Liver (tissue), 9 donors: ENCODE measurements around the gene RPL35. TPM values are rescaled to one million over a fixed set of nuclear protein-coding genes. Genes with fewer than 3 reads are reported as not detected.

Source experiments
- DNase-seq: peaks from one replicate; pipeline ENCODE4 v3.0.0-alpha.2; 2017; ENCODE audit warnings: low spot score
- H3K27ac ChIP-seq, 2 donors: one replicate each; pipeline ENCODE4 v1.7.0; 2013; ENCODE audit warnings: inconsistent platforms in 2 of 2, low read length in 2 of 2, control low read depth in 1 of 2, low read depth in 1 of 2, mild to moderate bottlenecking in 1 of 2
- H3K27me3 ChIP-seq, 4 donors: one replicate each; pipeline versions ENCODE4 v1.6.1 to v1.7.0; 2013; ENCODE audit warnings: low read length in 3 of 4, inconsistent platforms in 1 of 4, mild to moderate bottlenecking in 1 of 4, moderate library complexity in 1 of 4; ENCODE audit not compliant: control insufficient read depth in 4 of 4, insufficient read depth in 4 of 4
- H3K36me3 ChIP-seq, 4 donors: one replicate each; pipeline versions ENCODE4 v1.6.1 to v1.7.0; 2013; ENCODE audit warnings: low read length in 3 of 4, mild to moderate bottlenecking in 3 of 4, low read depth in 1 of 4, moderate library complexity in 1 of 4; ENCODE audit not compliant: control insufficient read depth in 4 of 4, insufficient read depth in 3 of 4
- H3K4me1 ChIP-seq, 4 donors: one replicate each; pipeline versions ENCODE4 v1.6.1 to v1.7.0; 2013; ENCODE audit warnings: low read length in 3 of 4, mild to moderate bottlenecking in 3 of 4, moderate library complexity in 1 of 4; ENCODE audit not compliant: control insufficient read depth in 4 of 4, insufficient read depth in 4 of 4
- H3K4me3 ChIP-seq, 3 donors: one replicate each; pipeline versions ENCODE4 v1.6.1 to v1.7.0; 2013; ENCODE audit warnings: low read length in 3 of 3, control low read depth in 1 of 3, low read depth in 1 of 3, mild to moderate bottlenecking in 1 of 3
- H3K9ac ChIP-seq, 2 donors: one replicate each; pipeline ENCODE4 v1.7.0; 2013; ENCODE audit warnings: low read length in 2 of 2, mild to moderate bottlenecking in 2 of 2, moderate library complexity in 2 of 2, control low read depth in 1 of 2, low read depth in 1 of 2
- H3K9me3 ChIP-seq, 4 donors: one replicate each; pipeline versions ENCODE4 v1.6.1 to v1.7.0; 2013; ENCODE audit warnings: low read length in 3 of 4; ENCODE audit not compliant: control insufficient read depth in 4 of 4
- ATF3 ChIP-seq: IDR thresholded peaks from 2 replicates; pipeline ENCODE4 v1.6.1; 2016; ENCODE audit warnings: antibody characterized with exemption
- CTCF ChIP-seq: fragments of 150-350 bp; IDR thresholded peaks from 2 replicates; pipeline ENCODE4 v1.5.1; 2017; ENCODE audit warnings: improper control_type of control experiment, low read depth, low read length; ENCODE audit not compliant: missing input control
- FOXA1 ChIP-seq: IDR thresholded peaks from 2 replicates; pipeline ENCODE4 v1.6.1; 2016; ENCODE audit warnings: antibody characterized with exemption
- GABPA ChIP-seq, 2 donors: IDR thresholded peaks in 1 of 2; conservative IDR thresholded peaks in 1 of 2; 2 replicates each; pipeline ENCODE4 v1.6.1; 2016; ENCODE audit warnings: antibody characterized with exemption in 2 of 2, mild to moderate bottlenecking in 1 of 2, moderate library complexity in 1 of 2
- HNF4A ChIP-seq, 2 donors: conservative IDR thresholded peaks; 2 replicates each; pipeline ENCODE4 v1.6.1; 2016; ENCODE audit warnings: antibody characterized with exemption in 2 of 2, mild to moderate bottlenecking in 2 of 2
- JUND ChIP-seq, 2 donors: IDR thresholded peaks; 2 replicates each; pipeline ENCODE4 v1.6.1; 2016; ENCODE audit warnings: antibody characterized with exemption in 2 of 2
- MAX ChIP-seq: IDR thresholded peaks from 2 replicates; pipeline ENCODE4 v1.6.1; 2016; ENCODE audit warnings: antibody characterized with exemption
- NR2F2 ChIP-seq: IDR thresholded peaks from 2 replicates; pipeline ENCODE4 v1.6.1; 2016; ENCODE audit warnings: antibody characterized with exemption
- RAD21 ChIP-seq, 2 donors: IDR thresholded peaks; 2 replicates each; pipeline ENCODE4 v1.6.1; 2016; ENCODE audit warnings: antibody characterized with exemption in 2 of 2, mild to moderate bottlenecking in 2 of 2
- REST ChIP-seq: IDR thresholded peaks from 2 replicates; pipeline ENCODE4 v1.6.1; 2016; ENCODE audit warnings: antibody characterized with exemption, mild to moderate bottlenecking
- RXRA ChIP-seq, 2 donors: IDR thresholded peaks; 2 replicates each; pipeline ENCODE4 v1.6.1; 2017 to 2018; ENCODE audit warnings: antibody characterized with exemption in 2 of 2, mild to moderate bottlenecking in 1 of 2
- SP1 ChIP-seq: IDR thresholded peaks from 2 replicates; pipeline ENCODE4 v1.6.1; 2018; ENCODE audit warnings: antibody characterized with exemption, mild to moderate bottlenecking
- TAF1 ChIP-seq: conservative IDR thresholded peaks from 2 replicates; pipeline ENCODE4 v1.6.1; 2016; ENCODE audit warnings: antibody characterized with exemption, mild to moderate bottlenecking
- YY1 ChIP-seq: IDR thresholded peaks from 2 replicates; pipeline ENCODE4 v1.6.1; 2016; ENCODE audit warnings: antibody characterized with exemption, mild to moderate bottlenecking
- ZBTB33 ChIP-seq: IDR thresholded peaks from 2 replicates; pipeline ENCODE4 v1.6.1; 2016; ENCODE audit warnings: antibody characterized with exemption
- WGBS: extraction: QIAGEN DNeasy Blood & Tissue Kit; methylation state at CpG from one replicate; pipeline ENCODE4 v1.1.7; 2013; 5-methylcytosine and 5-hydroxymethylcytosine counted together
- polyA plus RNA-seq, 2 donors: library from polyadenylated mRNA; stranded (reverse) in 1 of 2; unstranded in 1 of 2; fragments of 200-250 nt in 1 of 2; fragments of >200 nt in 1 of 2; fragmentation: Nextera tagmentation in 1 of 2; extraction: Ambion mirVana in 1 of 2; gene quantifications; one replicate each; pipeline versions ENCODE4 v1.2.1 to v1.2.3, GENCODE V29; 2013 to 2015
- total RNA-seq, 2 donors: library from RNA; depleted of rRNA; stranded (reverse); fragments of >200 nt; gene quantifications; one replicate each; pipeline ENCODE4 v1.2.3, GENCODE V29; 2014
- donor health status: healthy.
- donor health status: healthy.
- donor health status: healthy.
- donor health status: healthy.
- donor health status: healthy.

Gene RPL35
- total and polyA plus RNA-seq, 4 donors: 623 to 1,101 (median 703) TPM

GRCh38 chr9:124882231-124882630, 20.5 kb upstream of the RPL35 start:
- no peaks in the 10 kb centered on the region for H3K4me1 ChIP-seq
- no peaks in the 10 kb centered on the region for H3K9me3 ChIP-seq
- 84% methylated on average over 13 of the region's 13 CpGs for WGBS

GRCh38 chr9:124881138-124881743, 19.5 kb upstream of the RPL35 start:
- peaks cover 14 to 79% (median 43%) of the 10 kb centered on the region in 4 donors for H3K36me3 ChIP-seq
- WGBS: 95% methylated on average over 16 of the region's 16 CpGs
- no peak overlapping the region for H3K9ac ChIP-seq
- H3K27ac ChIP-seq: no peak overlapping the region
- DNase-seq: no peak
- no peaks in the 10 kb centered on the region for H3K4me1 ChIP-seq
- H3K27me3 ChIP-seq: no peaks in the 10 kb centered on the region
- no peak overlapping the region for H3K4me3 ChIP-seq
- no peaks in the 10 kb centered on the region for H3K9me3 ChIP-seq
- TF ChIP-seq YY1 (no peak), ATF3 (no peak), REST (no peak), RAD21 (IDR thresholded peaks at IDR 0.05) (no peak), ZBTB33 (no peak), CTCF (no peak), JUND (IDR thresholded peaks at IDR 0.05) (no peak), SP1 (no peak), FOXA1 (no peak), TAF1 (no peak), MAX (no peak)

More at GRCh38 chr9:124882231-124882630, 20.5 kb upstream of the RPL35 start:
- Histone ChIP-seq H3K27me3 (no peaks in the 10 kb centered on the region), H3K4me3 (no peak overlapping the region), H3K27ac (no peak overlapping the region), H3K9ac (no peak overlapping the region), H3K36me3 (peaks cover 13 to 78% (median 44%) of the 10 kb centered on the region in 4 donors)
- TF ChIP-seq GABPA (IDR thresholded peaks at IDR 0.05 in 1 of 2, conservative IDR thresholded peaks at IDR 0.05 in 1 of 2): no peak
- no peak for TF ChIP-seq HNF4A (conservative IDR thresholded peaks at IDR 0.05)
- TF ChIP-seq NR2F2: no peak
- TF ChIP-seq RXRA (IDR thresholded peaks at IDR 0.05): no peak
- DNase-seq: no peak
